ENCODE results near the gene AWAT2.
"Not testable (repeated sequence)": the region's sequence is repeated elsewhere in the genome, so short reads cannot be mapped to it uniquely, and the experiment has no call there.

The AWAT2 gene

GRCh38 chrX:70041993-70042392 lies 7.7 kb downstream of the AWAT2 start:
- DNase-seq = no peak

- no peak for DNase-seq
Observed at GRCh38 chrX:70039758-70040157, 10.0 kb downstream of the AWAT2 start.

GRCh38 chrX:70038951-70039350 lies 10.8 kb downstream of the AWAT2 start:
- DNase-seq = no peak

- DNase-seq = no peak
Observed at GRCh38 chrX:70038515-70038914, 11.2 kb downstream of the AWAT2 start.

GRCh38 chrX:70034646-70035045 lies 15.1 kb downstream of the AWAT2 start:
- DNase-seq = no peak

- no peak for DNase-seq
Observed at GRCh38 chrX:70033348-70034051, 16.2 kb downstream of the AWAT2 start.

GRCh38 chrX:70032792-70033191 lies 16.9 kb downstream of the AWAT2 start:
- no peak for DNase-seq

- peak; percentile 55 for DNase-seq
Observed at GRCh38 chrX:70030301-70030767, 19.4 kb downstream of the AWAT2 start.

GRCh38 chrX:70029863-70030262 lies 19.9 kb downstream of the AWAT2 start:
- DNase-seq = peak; percentile 45

- no peak for DNase-seq
Observed at GRCh38 chrX:70026851-70027200, 22.9 kb downstream of the AWAT2 start.

GRCh38 chrX:70026112-70026850 lies 23.5 kb downstream of the AWAT2 start:
- no peak for DNase-seq

- DNase-seq = no peak
Observed at GRCh38 chrX:70025464-70025863, 24.3 kb downstream of the AWAT2 start.

- DNase-seq = no peak
Observed at GRCh38 chrX:70022616-70023015, 27.1 kb downstream of the AWAT2 start.

GRCh38 chrX:70016513-70016912 lies 33.2 kb downstream of the AWAT2 start:
- DNase-seq = no peak

- peak; percentile 43 for DNase-seq
Observed at GRCh38 chrX:70013466-70014381, 36.0 kb downstream of the AWAT2 start.

GRCh38 chrX:70012756-70013155 lies 37.0 kb downstream of the AWAT2 start:
- DNase-seq = no peak

- DNase-seq = no peak
Observed at GRCh38 chrX:70009970-70010369, 39.8 kb downstream of the AWAT2 start.

GRCh38 chrX:70009049-70009448 lies 40.7 kb downstream of the AWAT2 start:
- DNase-seq = no peak

- no peak for DNase-seq
Observed at GRCh38 chrX:70007946-70008345, 41.8 kb downstream of the AWAT2 start.

GRCh38 chrX:70001708-70002341 lies 47.9 kb downstream of the AWAT2 start:
- DNase-seq = no peak

GRCh38 chrX:70001269-70001668 lies 48.5 kb downstream of the AWAT2 start:
- no peak for DNase-seq

- DNase-seq = not testable (repeated sequence)
Observed at GRCh38 chrX:69998299-69998698, 51.4 kb downstream of the AWAT2 start.

- no peak for DNase-seq
Observed at GRCh38 chrX:69996113-69996468, 53.6 kb downstream of the AWAT2 start.
